Measurements from ENCODE around the gene NRP1.

NRP1 gene

DNA sequence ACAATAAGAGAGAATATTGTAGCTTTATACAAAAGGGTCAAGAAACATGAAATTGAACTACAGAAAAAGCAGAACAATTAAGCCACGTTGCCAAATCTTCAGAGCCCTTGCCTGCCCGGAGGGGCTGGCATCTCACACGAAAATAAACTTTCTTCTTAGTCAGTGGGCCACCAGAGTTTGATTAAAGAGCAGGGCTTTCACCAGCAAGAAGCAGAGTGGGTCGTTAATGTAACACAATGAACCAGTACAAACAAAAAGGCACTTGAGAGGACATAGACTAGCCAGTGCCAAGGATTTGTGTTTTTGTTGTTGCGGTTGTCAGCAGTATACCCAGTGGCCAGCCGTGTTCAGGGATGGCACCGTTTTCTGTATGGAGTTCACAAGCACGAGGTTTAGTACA lies 155.4 kb downstream of the NRP1 start (continued):
- no peak for TF ChIP-seq TOX (CRISPR knock-in tag; IDR thresholded peaks at IDR 0.05; ENCODE audit: borderline replicate concordance)
- no peak for TF ChIP-seq PATZ1 (CRISPR knock-in tag; IDR thresholded peaks at IDR 0.05; ENCODE audit: borderline replicate concordance)
- TF ChIP-seq OSR1 (CRISPR knock-in tag; IDR thresholded peaks at IDR 0.05) = no peak
- no peak for TF ChIP-seq ARNTL (CRISPR knock-in tag; IDR thresholded peaks at IDR 0.05; ENCODE audit: borderline replicate concordance, low read depth)
- no peak for TF ChIP-seq ZNF565 (CRISPR knock-in tag; conservative IDR thresholded peaks at IDR 0.05; ENCODE audit: low read depth)
- TF ChIP-seq, protein P1, sequence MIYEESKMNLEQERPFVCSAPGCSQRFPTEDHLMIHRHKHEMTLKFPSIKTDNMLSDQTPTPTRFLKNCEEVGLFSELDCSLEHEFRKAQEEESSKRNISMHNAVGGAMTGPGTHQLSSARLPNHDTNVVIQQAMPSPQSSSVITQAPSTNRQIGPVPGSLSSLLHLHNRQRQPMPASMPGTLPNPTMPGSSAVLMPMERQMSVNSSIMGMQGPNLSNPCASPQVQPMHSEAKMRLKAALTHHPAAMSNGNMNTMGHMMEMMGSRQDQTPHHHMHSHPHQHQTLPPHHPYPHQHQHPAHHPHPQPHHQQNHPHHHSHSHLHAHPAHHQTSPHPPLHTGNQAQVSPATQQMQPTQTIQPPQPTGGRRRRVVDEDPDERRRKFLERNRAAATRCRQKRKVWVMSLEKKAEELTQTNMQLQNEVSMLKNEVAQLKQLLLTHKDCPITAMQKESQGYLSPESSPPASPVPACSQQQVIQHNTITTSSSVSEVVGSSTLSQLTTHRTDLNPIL (CRISPR knock-in tag; IDR thresholded peaks at IDR 0.05; ENCODE audit: low read depth) = no peak
- TF ChIP-seq ZNF8 (CRISPR knock-in tag; IDR thresholded peaks at IDR 0.05) = no peak
- TF ChIP-seq ESRRG (CRISPR knock-in tag; IDR thresholded peaks at IDR 0.05) = no peak
- no peak for TF ChIP-seq ISL1 (CRISPR knock-in tag; IDR thresholded peaks at IDR 0.05)

DNA sequence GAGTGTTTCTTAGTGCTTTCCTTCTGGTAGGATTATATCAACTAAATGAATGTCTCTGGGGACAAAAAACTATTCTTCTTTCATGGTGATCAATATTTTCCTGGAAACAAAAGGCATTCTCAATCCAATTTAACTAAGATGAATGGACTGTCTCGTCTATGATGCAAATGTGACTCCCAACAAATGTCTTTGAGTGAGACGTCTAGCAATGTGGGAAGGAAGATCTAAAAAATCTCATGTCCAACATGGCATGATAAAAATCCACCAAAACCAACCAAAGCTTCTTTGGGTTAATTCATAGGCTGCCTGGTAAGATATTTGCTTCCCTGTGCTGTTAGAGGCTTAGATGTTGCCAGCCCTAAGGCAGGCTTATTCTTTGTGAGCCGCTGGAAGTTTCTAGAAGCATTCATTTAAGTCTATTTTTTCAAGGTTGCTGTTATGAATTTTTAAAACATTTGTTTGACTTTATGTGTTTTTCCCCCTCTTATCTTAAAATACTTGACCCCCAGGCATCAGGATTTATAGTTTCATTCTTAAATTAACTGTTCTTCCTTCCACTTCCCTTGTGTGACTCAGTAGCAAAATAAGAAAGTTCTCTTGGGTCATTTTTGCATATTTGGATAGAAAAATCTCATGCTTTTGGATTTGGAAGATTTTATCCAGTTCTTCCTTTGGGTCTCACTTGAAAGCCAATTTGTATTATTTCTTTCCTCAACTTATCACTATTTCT lies 156.3 kb downstream of the NRP1 start:
- no peak for ATAC-seq
- TF ChIP-seq CSDC2 (CRISPR knock-in tag; IDR thresholded peaks at IDR 0.05) (no peak), ZNF8 (CRISPR knock-in tag; IDR thresholded peaks at IDR 0.05) (no peak), ZNF565 (CRISPR knock-in tag; conservative IDR thresholded peaks at IDR 0.05; ENCODE audit: low read depth) (no peak), CSRNP3 (CRISPR knock-in tag; IDR thresholded peaks at IDR 0.05) (no peak)

GRCh38 chr10:33176688-33177087 lies 157.8 kb downstream of the NRP1 start:
- TF ChIP-seq BACH2 (CRISPR knock-in tag; IDR thresholded peaks at IDR 0.05; ENCODE audit: borderline replicate concordance) (no peak), GLIS3 (CRISPR knock-in tag; IDR thresholded peaks at IDR 0.05) (no peak), RARB (CRISPR knock-in tag; IDR thresholded peaks at IDR 0.05) (no peak), ZFP30 (CRISPR knock-in tag; IDR thresholded peaks at IDR 0.05) (no peak), ZC3H10 (CRISPR knock-in tag; IDR thresholded peaks at IDR 0.05) (no peak), CSDC2 (CRISPR knock-in tag; IDR thresholded peaks at IDR 0.05) (no peak), ZNF70 (CRISPR knock-in tag; IDR thresholded peaks at IDR 0.05) (no peak), ZNF565 (CRISPR knock-in tag; conservative IDR thresholded peaks at IDR 0.05; ENCODE audit: low read depth) (no peak), OSR1 (CRISPR knock-in tag; IDR thresholded peaks at IDR 0.05) (no peak)
- TF ChIP-seq, protein P2, sequence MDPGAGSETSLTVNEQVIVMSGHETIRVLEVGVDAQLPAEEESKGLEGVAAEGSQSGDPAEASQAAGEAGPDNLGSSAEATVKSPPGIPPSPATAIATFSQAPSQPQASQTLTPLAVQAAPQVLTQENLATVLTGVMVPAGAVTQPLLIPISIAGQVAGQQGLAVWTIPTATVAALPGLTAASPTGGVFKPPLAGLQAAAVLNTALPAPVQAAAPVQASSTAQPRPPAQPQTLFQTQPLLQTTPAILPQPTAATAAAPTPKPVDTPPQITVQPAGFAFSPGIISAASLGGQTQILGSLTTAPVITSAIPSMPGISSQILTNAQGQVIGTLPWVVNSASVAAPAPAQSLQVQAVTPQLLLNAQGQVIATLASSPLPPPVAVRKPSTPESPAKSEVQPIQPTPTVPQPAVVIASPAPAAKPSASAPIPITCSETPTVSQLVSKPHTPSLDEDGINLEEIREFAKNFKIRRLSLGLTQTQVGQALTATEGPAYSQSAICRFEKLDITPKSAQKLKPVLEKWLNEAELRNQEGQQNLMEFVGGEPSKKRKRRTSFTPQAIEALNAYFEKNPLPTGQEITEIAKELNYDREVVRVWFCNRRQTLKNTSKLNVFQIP (CRISPR knock-in tag; IDR thresholded peaks at IDR 0.05; ENCODE audit: borderline replicate concordance, low read depth) = no peak
- TF ChIP-seq, protein P1 (CRISPR knock-in tag; IDR thresholded peaks at IDR 0.05; ENCODE audit: low read depth) = no peak
- ATAC-seq = no peak

DNA sequence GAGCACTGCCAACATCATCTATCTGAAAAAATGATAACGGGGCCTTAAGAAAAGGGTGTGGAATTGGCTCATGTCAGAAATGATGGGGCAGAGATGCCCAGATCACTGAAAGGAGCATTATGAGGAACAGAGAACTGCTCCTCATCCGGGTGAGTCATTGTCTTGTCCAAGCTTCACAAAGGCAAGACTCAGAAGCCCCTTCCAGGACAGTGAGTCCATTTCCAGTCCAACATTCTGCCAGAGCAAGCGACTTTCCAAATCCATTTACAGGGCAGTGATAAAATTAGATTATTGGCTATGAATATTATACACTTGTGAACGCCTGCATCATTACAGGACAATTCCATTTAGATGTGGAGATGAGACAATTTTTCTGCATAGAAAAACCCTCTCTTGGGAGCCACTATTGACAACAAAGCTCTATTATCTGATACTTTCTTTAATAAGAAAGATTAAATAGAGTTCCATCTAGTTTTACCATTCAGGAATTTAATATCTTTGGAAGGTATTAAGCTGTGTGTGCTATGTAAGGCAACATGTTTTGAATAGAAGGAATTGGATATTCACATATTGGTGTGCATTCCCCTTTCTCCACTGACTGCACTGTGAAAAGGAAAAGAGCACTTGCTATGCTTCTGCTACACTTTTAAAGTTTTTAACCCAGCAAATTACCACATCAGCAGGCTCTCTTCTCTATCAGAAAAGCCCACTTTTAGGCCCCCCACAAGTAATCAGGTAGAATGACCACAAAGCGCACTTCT lies 159.6 kb downstream of the NRP1 start:
- peak; percentile 74 for ATAC-seq
- TF ChIP-seq PPARA (CRISPR knock-in tag; IDR thresholded peaks at IDR 0.05; ENCODE audit: borderline replicate concordance) = no peak
- TF ChIP-seq GLIS3 (CRISPR knock-in tag; IDR thresholded peaks at IDR 0.05) = no peak
- TF ChIP-seq, protein P3, sequence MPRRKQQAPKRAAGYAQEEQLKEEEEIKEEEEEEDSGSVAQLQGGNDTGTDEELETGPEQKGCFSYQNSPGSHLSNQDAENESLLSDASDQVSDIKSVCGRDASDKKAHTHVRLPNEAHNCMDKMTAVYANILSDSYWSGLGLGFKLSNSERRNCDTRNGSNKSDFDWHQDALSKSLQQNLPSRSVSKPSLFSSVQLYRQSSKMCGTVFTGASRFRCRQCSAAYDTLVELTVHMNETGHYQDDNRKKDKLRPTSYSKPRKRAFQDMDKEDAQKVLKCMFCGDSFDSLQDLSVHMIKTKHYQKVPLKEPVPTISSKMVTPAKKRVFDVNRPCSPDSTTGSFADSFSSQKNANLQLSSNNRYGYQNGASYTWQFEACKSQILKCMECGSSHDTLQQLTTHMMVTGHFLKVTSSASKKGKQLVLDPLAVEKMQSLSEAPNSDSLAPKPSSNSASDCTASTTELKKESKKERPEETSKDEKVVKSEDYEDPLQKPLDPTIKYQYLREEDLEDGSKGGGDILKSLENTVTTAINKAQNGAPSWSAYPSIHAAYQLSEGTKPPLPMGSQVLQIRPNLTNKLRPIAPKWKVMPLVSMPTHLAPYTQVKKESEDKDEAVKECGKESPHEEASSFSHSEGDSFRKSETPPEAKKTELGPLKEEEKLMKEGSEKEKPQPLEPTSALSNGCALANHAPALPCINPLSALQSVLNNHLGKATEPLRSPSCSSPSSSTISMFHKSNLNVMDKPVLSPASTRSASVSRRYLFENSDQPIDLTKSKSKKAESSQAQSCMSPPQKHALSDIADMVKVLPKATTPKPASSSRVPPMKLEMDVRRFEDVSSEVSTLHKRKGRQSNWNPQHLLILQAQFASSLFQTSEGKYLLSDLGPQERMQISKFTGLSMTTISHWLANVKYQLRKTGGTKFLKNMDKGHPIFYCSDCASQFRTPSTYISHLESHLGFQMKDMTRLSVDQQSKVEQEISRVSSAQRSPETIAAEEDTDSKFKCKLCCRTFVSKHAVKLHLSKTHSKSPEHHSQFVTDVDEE (CRISPR knock-in tag; IDR thresholded peaks at IDR 0.05) = no peak
- TF ChIP-seq CSDC2 (CRISPR knock-in tag; IDR thresholded peaks at IDR 0.05) = no peak
- no peak for TF ChIP-seq OSR1 (CRISPR knock-in tag; IDR thresholded peaks at IDR 0.05)
- TF ChIP-seq, protein P2 (CRISPR knock-in tag; IDR thresholded peaks at IDR 0.05; ENCODE audit: borderline replicate concordance, low read depth) = no peak
- TF ChIP-seq CSRNP3 (CRISPR knock-in tag; IDR thresholded peaks at IDR 0.05) = no peak
